AG09309 (cell line): ENCODE data around the gene JADE2.

Experiments
- DNase-seq: peaks from one replicate; pipeline ENCODE4 v3.0.0-alpha.2; 2010; ENCODE audit warnings: low read depth
- H3K4me3 ChIP-seq: 2 replicates; pipeline ENCODE4 v1.5.1; 2011; ENCODE audit warnings: mild to moderate bottlenecking, low read depth, low read length, moderate library complexity; ENCODE audit not compliant: control insufficient read depth
- CTCF ChIP-seq: IDR thresholded peaks from 2 replicates; pipeline ENCODE4 v1.5.1; 2011; ENCODE audit warnings: mild to moderate bottlenecking, low read depth, low read length, inconsistent platforms; ENCODE audit not compliant: insufficient read depth, control insufficient read depth; ENCODE audit errors: missing control alignments

Gene JADE2

GRCh38 chr5:134559672-134560071 lies 34.2 kb downstream of the JADE2 start:
- no peak for TF ChIP-seq CTCF
- H3K4me3 ChIP-seq: no peak overlapping the region
- DNase-seq: no peak

- no peak for DNase-seq
- no peak overlapping the region for H3K4me3 ChIP-seq
- TF ChIP-seq CTCF: no peak
These were observed 35.2 kb downstream of the JADE2 start for GRCh38 chr5:134560698-134561097.

GRCh38 chr5:134561871-134562296 lies 36.4 kb downstream of the JADE2 start:
- DNase-seq: no peak
- no peak overlapping the region for H3K4me3 ChIP-seq
- peak; percentile 58 for TF ChIP-seq CTCF

GRCh38 chr5:134563221-134563620 lies 37.8 kb downstream of the JADE2 start:
- no peak for TF ChIP-seq CTCF
- no peak overlapping the region for H3K4me3 ChIP-seq
- DNase-seq: no peak

GRCh38 chr5:134563962-134564361 lies 38.5 kb downstream of the JADE2 start:
- no peak overlapping the region for H3K4me3 ChIP-seq
- DNase-seq: no peak
- TF ChIP-seq CTCF: no peak

GRCh38 chr5:134564396-134564795 lies 38.9 kb downstream of the JADE2 start:
- no peak for DNase-seq
- TF ChIP-seq CTCF: no peak
- no peak overlapping the region for H3K4me3 ChIP-seq

GRCh38 chr5:134565791-134566740 lies 40.6 kb downstream of the JADE2 start:
- no peak overlapping the region for H3K4me3 ChIP-seq
- no peak for DNase-seq
- no peak for TF ChIP-seq CTCF
